Activated T-cell treated with anti-CD3 and anti-CD28 coated beads, Interleukin-2, amount 50 U/mL, for 4 hours (primary cell): ENCODE measurements around the gene RPRD2. TPM values are rescaled to one million over a fixed set of nuclear protein-coding genes. Genes with fewer than 3 reads are reported as not detected.
A peak's percentile ranks its signal among the peaks of the same experiment; 100 is the strongest.

ENCODE experiments used
- ATAC-seq, 2 donors: fragments of 200-7000 bp; cut with Tn5 transposase; one replicate each; pipeline ENCODE4 v1.10.0; 2021
- DNase-seq: peaks from one replicate; pipeline ENCODE4 v3.0.0-alpha.2; 2020
- H3K27me3 Mint-ChIP-seq: one replicate; pipeline ENCODE4 v1.8.0; 2021; ENCODE audit warnings: low read depth, mixed read lengths
- H3K36me3 Mint-ChIP-seq: one replicate; pipeline ENCODE4 v1.8.0; 2022; ENCODE audit warnings: mixed read lengths; ENCODE audit not compliant: insufficient read depth
- H3K4me1 Mint-ChIP-seq: one replicate; pipeline ENCODE4 v1.8.0; 2021; ENCODE audit warnings: low read depth, mixed read lengths
- H3K4me3 Mint-ChIP-seq: one replicate; pipeline ENCODE4 v1.8.0; 2021; ENCODE audit warnings: mild to moderate bottlenecking, moderate library complexity, mixed read lengths
- H3K9me3 Mint-ChIP-seq: one replicate; pipeline ENCODE4 v1.8.0; 2021; ENCODE audit warnings: mixed read lengths
- total RNA-seq, 3 donors: library from RNA; stranded (reverse); gene quantifications; one replicate each; pipeline ENCODE4 v1.2.1, GENCODE V29; 2021

RPRD2 gene
- total RNA-seq, 3 donors from 2014 or later, result 18.6 to 19.8 (median 19.2) TPM

DNA sequence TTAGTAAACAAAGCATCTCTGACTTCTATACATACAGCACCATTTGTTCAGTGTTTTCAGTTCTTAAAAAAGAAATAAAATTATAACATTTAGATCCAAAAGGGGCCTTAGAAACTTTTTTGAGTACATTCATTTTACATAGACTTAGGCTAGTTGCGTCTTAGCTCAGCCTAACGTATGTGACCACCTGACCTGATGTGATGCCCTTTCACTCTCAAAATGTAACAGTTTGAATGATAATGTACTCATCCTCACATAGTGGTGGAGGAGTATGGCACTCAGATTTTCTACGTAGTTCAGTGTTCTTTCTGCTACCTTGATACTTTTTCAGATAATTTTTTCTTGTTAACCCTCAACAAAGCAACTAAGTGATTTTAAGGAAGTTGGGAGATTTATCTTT, 43.4 kb downstream of the RPRD2 start:
- DNase-seq (no peak), ATAC-seq (no peak)
- H3K36me3 Mint-ChIP-seq, result peaks cover 6% of the 10 kb centered on the region
- no peaks in the 10 kb centered on the region for H3K9me3 Mint-ChIP-seq
- H3K4me1 Mint-ChIP-seq, result peaks cover 56% of the 10 kb centered on the region
- H3K27me3 Mint-ChIP-seq, result no peaks in the 10 kb centered on the region
- H3K4me3 Mint-ChIP-seq, result no peak overlapping the region

DNA sequence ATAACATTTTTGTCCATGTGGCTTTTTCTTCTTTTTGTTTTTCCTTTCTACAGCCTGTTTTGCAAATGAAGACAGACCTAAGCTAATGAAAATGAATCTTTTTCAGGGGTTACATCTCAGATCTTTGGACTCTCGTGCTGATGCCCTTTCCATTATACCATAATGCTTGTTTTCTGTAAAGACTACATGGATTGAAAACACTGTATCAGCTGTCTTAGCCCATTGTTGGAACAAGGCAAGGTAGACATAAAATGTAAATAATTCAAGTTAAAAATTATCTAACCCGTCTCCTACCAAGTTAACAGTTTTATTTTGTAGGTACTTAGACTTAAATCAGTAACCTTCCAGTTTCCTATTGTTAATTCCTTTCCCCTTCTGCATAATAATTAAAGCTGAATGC, 44.9 kb downstream of the RPRD2 start:
- no peak for DNase-seq
- ATAC-seq, result no peak
- H3K27me3 Mint-ChIP-seq, result no peaks in the 10 kb centered on the region
- no peaks in the 10 kb centered on the region for H3K9me3 Mint-ChIP-seq
- no peak overlapping the region for H3K4me3 Mint-ChIP-seq
- peaks cover 4% of the 10 kb centered on the region for H3K36me3 Mint-ChIP-seq
- peaks cover 51% of the 10 kb centered on the region for H3K4me1 Mint-ChIP-seq

DNA sequence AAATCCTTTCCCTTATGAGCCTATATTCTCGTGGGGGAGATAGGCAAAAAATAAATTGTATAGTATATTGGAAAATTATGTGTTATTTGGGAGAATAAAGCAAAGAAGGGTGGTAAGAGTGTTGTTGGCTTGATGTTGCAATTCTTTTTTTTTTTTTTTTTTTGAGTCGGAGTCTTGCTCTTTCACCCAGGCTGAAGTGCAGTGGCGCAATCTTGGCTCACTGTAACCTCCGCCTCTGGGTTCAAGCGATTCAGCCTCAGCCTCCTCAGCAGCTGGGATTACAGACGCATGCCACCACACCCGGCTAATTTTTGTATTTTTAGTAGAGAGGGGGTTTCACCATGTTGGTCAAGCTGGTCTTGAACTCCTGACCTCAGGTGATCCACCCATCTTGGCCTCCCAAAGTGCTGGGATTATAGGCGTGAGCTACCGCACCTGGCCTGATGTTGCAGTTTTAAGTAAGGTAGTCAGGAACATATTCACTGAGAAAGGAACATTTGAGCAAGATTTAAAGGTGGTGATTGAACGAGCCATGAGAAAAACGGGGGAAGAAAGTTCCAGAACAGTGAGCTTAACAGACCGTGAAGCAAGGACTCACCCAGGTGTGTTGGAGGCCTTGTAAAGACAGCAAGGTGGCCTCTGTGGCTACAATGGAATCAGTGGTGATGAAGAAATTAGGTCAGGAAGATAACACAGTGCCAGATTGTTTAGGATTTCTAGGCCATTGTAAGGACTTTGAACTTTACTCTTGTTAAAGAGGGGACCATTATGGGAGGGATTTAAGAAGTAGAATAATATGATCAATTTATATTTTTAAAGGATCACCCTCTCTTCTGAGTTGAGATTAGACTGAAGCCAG, 45.8 kb downstream of the RPRD2 start:
- DNase-seq (no peak), ATAC-seq (no peak)
- Mint-ChIP-seq H3K27me3 (no peaks in the 10 kb centered on the region), H3K9me3 (no peaks in the 10 kb centered on the region), H3K4me3 (no peak overlapping the region), H3K4me1 (peaks cover 52% of the 10 kb centered on the region), H3K36me3 (peaks cover 6% of the 10 kb centered on the region)

DNA sequence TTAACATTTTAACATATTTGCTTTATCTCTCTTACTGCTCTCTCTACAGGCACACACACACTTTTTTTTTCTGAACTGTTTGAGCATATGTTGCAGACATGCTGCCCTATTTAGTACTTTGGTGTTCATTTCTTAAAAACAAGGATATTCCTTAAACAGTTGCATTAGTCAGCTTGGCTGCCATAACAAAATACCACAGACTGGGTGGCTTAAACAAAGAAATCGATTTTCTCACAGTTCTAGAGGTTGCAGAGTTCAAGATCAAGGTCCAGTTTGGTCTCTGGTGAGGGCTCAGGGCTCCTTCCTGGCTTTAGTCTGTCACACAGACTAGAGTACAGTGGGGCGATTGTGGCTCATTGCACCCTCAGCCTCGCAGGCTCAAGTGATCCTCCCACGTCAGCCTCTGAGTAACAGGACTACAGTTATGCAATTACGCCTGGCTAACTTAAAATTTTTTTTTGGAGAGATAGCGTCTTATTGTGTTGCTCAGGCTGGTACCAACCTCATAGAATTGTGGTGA, 46.7 kb downstream of the RPRD2 start:
- Mint-ChIP-seq H3K27me3 (no peaks in the 10 kb centered on the region), H3K4me3 (no peak overlapping the region), H3K36me3 (peaks cover 6% of the 10 kb centered on the region), H3K4me1 (peaks cover 47% of the 10 kb centered on the region), H3K9me3 (no peaks in the 10 kb centered on the region)
- no peak for DNase-seq
- no peak for ATAC-seq

DNA sequence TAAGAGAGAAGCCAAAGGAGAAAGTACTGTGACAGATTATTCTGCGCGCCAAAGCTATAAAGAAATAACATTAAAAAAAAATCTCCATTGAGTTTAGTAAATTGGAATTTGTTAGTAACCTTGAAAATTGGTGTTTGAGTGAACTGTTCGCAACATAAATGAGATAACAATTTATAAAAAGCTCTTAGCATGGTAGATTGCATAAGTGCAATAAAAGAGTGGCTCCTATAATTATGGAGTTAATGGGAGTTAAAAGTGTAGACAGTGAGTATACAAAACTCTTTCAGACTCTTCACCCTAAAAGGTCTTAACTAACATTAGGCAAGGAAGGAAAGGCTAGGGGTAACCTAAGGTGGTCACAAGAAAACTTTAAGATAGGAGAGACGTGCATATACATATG, 50.6 kb downstream of the RPRD2 start:
- Mint-ChIP-seq H3K27me3 (no peaks in the 10 kb centered on the region), H3K9me3 (no peaks in the 10 kb centered on the region), H3K4me1 (peaks cover 43% of the 10 kb centered on the region), H3K4me3 (no peak overlapping the region), H3K36me3 (peaks cover 18% of the 10 kb centered on the region)
- ATAC-seq, result no peak
- DNase-seq, result no peak

DNA sequence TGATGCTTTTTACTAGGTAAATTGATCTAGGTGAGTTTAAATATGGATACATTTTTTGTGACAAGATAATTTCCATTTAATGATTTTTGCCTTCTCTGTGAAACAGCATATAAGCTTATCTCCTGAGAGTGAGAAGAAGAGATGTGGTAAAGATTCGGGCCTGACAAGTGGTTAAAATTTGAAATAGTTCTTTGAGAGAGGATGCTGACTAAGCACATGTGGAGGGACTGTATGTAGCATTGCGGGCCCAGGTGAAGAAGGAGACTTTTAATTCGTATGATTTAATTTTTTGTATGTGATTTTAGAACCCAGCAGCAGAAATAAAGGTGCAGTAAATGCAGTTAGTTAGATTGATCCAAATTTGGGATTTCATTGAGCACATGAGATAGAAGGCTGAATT, 51.9 kb downstream of the RPRD2 start:
- H3K4me3 Mint-ChIP-seq, result no peak overlapping the region
- H3K9me3 Mint-ChIP-seq, result no peaks in the 10 kb centered on the region
- H3K36me3 Mint-ChIP-seq, result peaks cover 16% of the 10 kb centered on the region
- peaks cover 33% of the 10 kb centered on the region for H3K4me1 Mint-ChIP-seq
- H3K27me3 Mint-ChIP-seq, result no peaks in the 10 kb centered on the region
- no peak for DNase-seq
- no peak for ATAC-seq

DNA sequence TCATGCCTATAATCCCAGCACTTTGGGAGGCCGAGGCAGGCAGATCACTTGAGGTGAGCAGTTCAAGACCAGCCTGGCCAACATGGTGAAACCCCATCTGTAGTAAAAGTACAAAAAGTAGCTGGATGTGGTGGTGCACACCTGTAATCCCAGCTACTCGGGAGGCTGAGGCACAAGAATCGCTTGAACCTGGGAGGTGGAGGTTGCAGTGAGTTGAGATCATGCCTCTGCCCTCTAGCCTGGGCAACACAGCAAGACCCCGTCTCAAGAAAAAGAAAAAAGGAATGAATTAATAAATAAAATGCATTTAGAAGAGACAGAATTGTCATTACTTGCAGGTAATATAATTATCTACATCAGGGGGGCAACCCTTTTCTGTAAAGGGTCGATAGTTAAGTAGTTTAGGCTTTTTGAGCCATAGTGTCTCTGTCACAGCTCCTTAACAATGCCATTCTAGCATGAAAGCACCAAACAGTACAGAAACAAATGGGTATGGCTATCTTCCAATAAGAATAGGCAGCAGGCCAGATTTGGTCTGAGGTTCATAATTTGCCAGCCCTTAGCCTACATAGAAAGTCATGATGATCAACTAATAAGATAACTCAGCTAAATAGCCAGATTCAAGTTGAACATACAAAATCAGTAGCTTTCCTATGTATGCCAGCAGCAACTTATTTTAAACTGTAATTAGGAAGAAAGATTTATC, 56.8 kb downstream of the RPRD2 start:
- H3K4me3 Mint-ChIP-seq, result no peak overlapping the region
- DNase-seq (no peak), ATAC-seq (no peak)
- peaks cover 14% of the 10 kb centered on the region for H3K36me3 Mint-ChIP-seq
- H3K27me3 Mint-ChIP-seq, result no peaks in the 10 kb centered on the region
- peaks cover 17% of the 10 kb centered on the region for H3K4me1 Mint-ChIP-seq
- no peaks in the 10 kb centered on the region for H3K9me3 Mint-ChIP-seq

DNA sequence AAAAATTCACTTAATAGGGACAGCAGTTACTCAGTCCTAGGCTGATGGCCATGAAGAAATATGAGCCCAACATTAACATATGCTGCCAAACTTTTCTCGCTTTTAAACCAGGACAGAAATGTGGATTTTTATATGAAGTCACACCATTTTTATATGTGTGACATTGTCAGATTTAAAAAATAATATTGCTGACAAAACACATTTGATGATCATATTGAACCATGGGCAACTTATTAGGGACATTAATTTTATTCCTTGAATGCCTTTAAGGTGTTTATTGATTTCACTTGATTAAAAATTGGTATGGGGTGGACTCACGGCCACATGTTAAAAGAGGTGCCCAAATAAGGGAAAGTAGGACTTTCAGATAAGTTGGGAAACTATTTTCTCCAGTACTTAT, 58.6 kb downstream of the RPRD2 start:
- DNase-seq (no peak), ATAC-seq (no peak)
- Mint-ChIP-seq H3K4me3 (no peak overlapping the region), H3K9me3 (no peaks in the 10 kb centered on the region), H3K27me3 (no peaks in the 10 kb centered on the region), H3K4me1 (peaks cover 8% of the 10 kb centered on the region), H3K36me3 (peaks cover 6% of the 10 kb centered on the region)

DNA sequence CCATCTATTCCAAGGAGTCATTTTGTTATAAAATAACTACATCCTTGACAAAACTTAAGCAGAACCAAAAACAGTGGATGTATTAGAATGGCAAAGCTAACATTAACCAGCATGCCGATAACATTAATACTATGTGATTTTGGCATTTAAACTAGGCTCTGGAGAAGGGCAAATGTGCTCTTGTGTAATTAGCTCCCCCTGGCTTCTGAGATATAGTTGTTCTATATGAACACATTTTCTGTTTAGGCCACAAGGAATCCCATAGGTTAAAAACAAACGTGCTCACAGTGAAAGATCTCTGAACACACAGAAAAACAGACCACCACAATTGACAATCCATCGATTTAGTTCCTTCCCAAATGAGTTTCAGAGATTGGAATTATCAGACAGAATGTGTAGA, 65.9 kb downstream of the RPRD2 start:
- H3K4me1 Mint-ChIP-seq, result peaks cover 5% of the 10 kb centered on the region
- H3K9me3 Mint-ChIP-seq, result no peaks in the 10 kb centered on the region
- peaks cover 6% of the 10 kb centered on the region for H3K36me3 Mint-ChIP-seq
- ATAC-seq, result no peak
- DNase-seq, result no peak
- no peak overlapping the region for H3K4me3 Mint-ChIP-seq
- H3K27me3 Mint-ChIP-seq, result no peaks in the 10 kb centered on the region

DNA sequence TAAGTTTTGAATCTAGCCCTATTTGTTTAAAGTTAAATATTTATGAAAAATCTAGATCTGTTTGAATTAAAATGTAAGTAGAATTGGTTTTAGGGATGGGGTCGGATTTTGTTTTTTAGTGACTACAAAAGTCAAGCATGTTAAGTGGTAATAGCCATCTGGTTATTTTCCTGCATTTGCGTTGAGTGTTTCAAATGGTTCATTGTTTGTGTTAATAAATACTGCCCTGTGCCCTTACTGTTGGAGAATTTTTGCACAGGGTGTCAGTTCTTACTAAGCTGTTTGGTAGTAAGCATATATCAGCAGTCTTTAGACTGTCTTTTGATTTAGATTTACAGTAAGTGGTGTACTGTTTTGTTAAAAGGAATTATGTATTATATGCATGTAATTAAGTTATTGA, 77.2 kb downstream of the RPRD2 start:
- peaks cover 8% of the 10 kb centered on the region for H3K4me1 Mint-ChIP-seq
- no peak for DNase-seq
- no peak overlapping the region for H3K4me3 Mint-ChIP-seq
- no peaks in the 10 kb centered on the region for H3K9me3 Mint-ChIP-seq
- no peak for ATAC-seq
- H3K27me3 Mint-ChIP-seq, result no peaks in the 10 kb centered on the region
- peaks cover 18% of the 10 kb centered on the region for H3K36me3 Mint-ChIP-seq

DNA sequence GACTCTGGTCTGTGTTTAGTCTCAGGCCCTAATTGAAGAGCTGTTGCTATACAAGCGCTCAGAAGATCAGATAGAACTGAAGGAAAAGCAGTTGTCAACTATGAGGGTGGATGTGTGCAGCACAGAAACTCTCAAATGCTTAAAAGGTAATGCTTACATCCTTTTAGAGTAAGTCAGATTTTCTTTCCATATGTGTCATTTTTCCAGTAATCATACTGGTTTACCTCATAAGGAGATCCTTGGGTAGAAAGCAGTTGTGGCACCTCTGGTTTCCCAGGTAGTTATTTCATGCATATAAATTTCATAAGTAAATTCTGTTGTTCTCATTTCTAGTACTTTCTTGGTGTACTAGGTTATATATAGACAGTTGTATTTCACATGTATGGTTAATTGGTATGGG, 80.3 kb downstream of the RPRD2 start:
- Mint-ChIP-seq H3K4me3 (no peak overlapping the region), H3K9me3 (no peaks in the 10 kb centered on the region), H3K27me3 (no peaks in the 10 kb centered on the region), H3K36me3 (peaks cover 29% of the 10 kb centered on the region), H3K4me1 (peaks cover 8% of the 10 kb centered on the region)
- ATAC-seq (peak; percentile 30 to 56), DNase-seq (no peak)

DNA sequence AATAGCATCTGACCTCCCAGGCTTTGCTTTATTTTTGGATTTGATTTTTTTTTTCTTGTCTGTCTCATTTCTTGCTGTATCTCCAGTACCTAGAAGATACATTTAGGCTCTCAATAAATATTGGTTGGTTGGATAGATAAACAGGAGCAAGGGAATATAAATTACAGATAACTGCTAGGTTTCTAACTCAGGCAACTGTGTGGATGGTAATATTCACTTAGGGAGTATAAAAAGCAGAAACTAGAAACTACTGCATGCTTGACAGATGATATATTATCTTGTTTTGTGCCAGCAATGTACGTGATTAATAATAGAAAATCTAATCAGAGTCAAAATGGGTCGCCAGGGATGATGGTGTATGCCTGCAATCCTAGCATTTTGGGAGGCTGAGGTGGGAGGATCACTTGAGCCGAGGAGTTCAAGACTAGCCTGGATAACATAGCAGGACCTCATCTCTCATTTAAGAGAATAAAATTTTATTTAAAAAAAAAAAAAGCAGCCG, 92.2 kb downstream of the RPRD2 start:
- Mint-ChIP-seq H3K27me3 (no peaks in the 10 kb centered on the region), H3K4me1 (no peaks in the 10 kb centered on the region), H3K9me3 (no peaks in the 10 kb centered on the region), H3K36me3 (peaks cover 17% of the 10 kb centered on the region), H3K4me3 (no peak overlapping the region)
- ATAC-seq, result no peak
- DNase-seq, result no peak

DNA sequence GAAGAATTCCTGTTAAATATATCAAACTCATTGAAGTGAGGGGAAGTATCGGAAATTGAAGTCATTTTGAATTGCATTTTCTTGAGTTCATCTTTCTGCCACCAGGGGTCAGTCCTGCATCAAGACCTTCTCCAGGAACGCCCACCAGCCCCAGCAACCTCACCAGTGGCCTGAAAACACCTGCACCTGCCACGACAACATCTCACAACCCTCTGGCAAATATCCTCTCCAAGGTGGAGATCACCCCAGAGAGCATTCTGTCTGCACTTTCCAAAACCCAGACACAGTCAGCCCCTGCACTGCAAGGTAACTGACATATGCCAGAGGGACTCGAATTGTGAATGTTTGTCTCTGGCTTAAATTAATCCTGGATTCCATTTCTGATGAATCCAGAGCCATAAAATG, 100.5 kb downstream of the RPRD2 start:
- DNase-seq (peak; percentile 71), ATAC-seq (peak; percentile 53 to 72)
- Mint-ChIP-seq H3K9me3 (no peaks in the 10 kb centered on the region), H3K4me1 (peaks cover 4% of the 10 kb centered on the region), H3K27me3 (no peaks in the 10 kb centered on the region), H3K4me3 (no peak overlapping the region), H3K36me3 (peaks cover 18% of the 10 kb centered on the region)

DNA sequence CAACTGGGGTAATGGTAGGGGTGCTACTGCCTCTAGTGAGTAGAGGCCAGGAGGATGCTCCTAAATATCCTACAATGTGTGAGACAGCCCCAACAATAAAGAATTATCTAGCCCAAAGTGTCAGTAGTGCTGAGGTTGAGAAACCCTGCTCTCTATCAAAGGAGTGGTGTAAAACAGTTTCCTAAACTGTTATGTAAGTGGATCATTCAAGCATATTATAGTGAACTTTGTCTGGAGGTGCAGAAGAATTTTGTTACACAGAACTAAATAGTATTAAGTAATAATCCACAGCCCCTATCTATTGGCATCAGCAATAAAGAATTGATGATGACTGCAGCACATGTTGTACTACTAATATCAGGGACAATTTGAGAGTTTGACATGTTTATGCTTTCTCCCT, 103.0 kb downstream of the RPRD2 start:
- Mint-ChIP-seq H3K4me3 (no peak overlapping the region), H3K36me3 (peaks cover 30% of the 10 kb centered on the region), H3K4me1 (peaks cover 4% of the 10 kb centered on the region), H3K9me3 (no peaks in the 10 kb centered on the region), H3K27me3 (no peaks in the 10 kb centered on the region)
- ATAC-seq (no peak), DNase-seq (no peak)

DNA sequence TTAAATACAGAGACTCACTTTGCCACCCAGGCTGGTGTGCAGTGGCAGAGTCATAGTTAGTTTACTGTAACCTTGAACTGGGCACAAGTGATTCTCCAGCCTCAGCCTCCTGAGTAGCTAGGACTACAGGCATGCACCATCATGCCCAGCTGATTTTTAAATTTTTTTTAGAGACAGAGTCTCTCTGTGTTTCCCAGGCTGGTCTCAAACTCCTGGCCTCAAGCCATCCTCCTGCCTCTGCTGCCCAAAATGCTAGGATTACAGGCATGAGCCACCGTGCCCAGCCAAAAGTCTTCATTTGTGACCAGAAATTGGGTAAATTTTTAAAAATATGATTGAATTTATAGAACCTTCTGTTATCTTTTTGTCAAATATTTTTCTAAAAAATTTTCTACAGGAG, 105.3 kb downstream of the RPRD2 start:
- peaks cover 37% of the 10 kb centered on the region for H3K36me3 Mint-ChIP-seq
- DNase-seq, result no peak
- peaks cover 2% of the 10 kb centered on the region for H3K4me1 Mint-ChIP-seq
- no peak for ATAC-seq
- no peaks in the 10 kb centered on the region for H3K27me3 Mint-ChIP-seq
- no peaks in the 10 kb centered on the region for H3K9me3 Mint-ChIP-seq
- no peak overlapping the region for H3K4me3 Mint-ChIP-seq
